HG02678 (cell line): ENCODE measurements around the gene TTLL10.

Experiments used
- ATAC-seq: cut with Tn5 transposase; IDR thresholded peaks from one replicate; pipeline ENCODE4 v1.9.1; 2021; ENCODE audit warnings: mild to moderate bottlenecking, moderate library complexity; ENCODE audit not compliant: unreplicated experiment

The TTLL10 gene

DNA sequence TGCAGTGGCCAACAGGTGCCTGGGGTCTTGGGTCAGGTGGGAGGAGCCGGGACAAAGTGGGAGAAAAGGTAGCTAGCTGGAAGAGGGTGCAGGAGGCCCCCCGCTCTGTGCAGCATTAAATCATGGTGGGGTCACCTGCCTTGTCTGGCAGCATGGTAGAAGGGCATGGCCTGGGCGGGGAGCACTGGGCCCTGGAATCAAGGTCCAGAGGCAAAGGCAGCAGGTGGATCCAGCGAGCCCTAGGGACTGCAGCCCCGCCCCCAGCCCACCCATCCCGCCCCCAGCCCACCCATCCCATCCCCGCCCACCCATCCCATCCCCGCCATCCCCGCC, 16.7 kb upstream of the TTLL10 start:
- no peak for ATAC-seq

DNA sequence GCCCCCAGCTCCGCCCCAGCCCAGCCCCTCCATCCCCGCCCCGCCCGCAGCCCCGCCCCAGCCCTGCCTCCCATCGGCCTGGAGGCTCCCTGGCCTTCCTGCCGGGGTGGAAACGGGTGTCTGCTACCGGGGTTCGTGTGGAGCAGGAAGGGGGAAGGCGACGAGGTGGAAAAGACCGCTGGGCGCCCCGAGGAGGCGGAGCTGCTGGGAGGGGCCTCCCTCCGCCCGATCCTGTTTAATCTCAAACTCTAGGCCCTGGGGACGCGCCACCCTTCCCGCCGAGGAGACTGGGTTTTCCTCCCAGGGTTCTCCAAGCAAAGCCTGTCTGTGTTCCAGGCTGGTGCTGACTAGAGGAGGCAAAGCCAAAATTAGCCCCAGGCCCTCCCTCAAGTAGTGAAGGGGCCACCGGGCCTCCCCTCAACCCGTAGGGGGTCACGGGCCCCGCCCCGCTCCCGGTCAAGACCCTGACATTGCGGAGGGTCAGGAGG, 16.2 kb upstream of the TTLL10 start:
- peak; percentile 55 for ATAC-seq

DNA sequence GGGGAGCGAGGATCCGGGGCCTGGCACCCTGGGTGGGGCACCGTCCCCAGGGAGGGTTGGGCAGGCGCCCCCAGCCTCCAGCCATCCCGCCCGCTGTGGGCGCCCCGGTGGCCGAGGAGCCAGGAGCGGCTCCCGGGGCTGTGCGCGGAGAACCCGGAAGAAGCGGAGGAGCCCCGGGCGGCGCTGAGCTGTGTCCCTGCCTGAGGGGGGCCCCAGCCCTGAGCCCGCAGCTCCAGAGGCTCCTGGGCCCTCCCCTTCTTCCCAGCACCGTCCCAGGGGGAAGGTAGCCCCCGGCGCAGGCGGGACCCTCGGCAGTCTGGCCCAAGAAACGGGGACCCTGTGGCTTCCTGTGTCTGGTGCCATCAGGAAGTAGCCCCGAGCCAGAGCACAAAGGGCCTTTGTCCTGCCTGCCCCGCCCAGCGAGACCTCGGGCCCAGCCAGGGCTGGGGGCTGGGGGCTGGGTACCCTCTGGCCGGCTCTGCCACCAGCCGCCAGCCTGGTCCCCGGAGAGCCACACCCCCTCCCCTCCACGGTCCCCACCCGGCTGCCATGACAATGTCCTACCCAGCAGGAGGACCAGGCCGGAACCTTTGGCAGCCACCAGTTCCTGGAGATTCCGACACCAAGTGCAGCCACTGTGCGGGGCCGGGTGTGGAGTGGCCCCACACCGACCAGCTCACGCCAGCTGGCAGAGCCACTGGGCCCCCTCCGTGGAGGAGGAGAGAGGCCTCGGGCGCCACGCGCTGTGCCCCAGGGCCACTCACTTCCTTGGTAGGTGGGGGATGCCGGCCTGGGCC, 15.6 kb upstream of the TTLL10 start:
- peak; percentile 46 for ATAC-seq

DNA sequence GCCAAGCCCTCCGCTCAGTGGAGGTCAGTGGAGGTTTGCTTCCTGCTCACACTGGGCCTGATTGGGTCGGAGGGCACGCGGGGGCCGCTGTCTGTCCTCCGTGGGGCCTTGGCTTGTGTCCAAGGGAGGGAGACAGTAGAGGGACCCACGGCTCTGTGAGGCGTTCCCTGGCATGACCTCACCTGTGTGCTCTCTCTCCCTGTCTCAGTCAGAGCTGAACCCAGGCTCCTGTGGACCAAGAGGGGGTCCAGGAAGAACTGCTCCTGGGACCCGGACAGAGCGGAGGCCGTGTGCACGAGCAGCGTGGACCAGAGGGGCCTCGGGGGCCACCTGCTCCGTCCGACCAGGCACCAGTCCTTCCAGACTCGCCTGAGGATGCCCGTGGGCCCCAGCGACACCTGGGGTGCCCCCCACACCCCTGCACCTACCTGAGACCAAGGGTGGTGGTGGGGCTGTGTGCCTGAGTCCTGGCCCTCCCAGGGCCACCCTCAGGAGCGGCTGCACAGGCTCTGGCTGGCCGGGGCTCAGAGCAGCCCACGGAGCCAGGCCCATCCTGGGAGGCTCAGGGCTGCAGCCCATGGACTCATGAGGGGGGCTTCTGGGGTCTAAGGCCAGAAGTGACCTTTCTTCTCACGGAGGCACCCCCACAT, 13.3 kb upstream of the TTLL10 start:
- ATAC-seq = no peak

DNA sequence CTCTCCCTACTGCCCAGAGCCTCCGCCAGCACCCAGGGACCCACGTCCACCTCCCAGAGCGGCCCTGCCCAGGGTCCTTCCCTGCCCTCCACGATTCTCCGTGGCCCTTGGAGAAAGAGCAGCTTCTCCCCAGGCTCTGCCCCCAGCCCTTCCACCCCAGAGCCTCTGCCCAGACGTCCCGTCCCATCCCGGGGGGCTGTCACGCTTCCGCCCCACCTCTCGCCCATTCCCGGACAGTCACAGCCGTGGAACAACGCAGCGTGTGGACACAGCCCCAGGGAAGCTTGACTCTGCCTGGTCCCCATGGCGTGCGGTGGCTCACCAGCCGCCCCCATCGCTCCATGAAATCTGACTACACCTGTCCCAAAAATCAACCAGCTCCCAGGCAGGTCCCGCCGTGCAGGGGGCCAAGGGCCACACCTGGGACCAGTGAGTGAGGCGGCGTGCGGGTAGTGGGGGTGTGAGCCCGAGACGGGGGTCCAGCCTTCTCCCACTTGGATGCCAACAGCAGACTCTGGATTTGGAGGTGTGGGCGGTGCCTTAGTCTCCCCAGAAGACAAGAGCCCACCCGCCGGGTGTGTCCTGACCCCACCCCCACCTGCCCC, 12.5 kb upstream of the TTLL10 start:
- no peak for ATAC-seq

DNA sequence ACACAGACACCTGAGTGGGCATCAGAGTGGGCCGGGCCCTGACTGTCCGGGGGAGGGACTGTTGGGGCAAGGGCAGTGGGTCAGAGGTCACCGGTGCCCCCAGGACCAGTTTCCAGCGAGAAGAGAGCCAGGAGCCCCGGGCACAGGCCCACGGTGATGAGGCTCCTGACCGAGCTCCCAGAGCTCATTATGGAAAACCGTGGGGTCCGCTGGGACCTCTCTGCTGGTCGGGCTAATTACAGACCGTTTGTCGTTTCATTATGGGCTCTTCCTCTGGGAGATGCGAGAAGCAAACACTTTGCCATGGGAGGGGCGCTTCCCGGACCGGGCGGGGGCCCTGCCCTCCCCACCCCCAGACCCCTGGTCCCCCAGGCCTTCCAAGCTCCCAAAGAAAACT, 12.0 kb upstream of the TTLL10 start:
- ATAC-seq = no peak

DNA sequence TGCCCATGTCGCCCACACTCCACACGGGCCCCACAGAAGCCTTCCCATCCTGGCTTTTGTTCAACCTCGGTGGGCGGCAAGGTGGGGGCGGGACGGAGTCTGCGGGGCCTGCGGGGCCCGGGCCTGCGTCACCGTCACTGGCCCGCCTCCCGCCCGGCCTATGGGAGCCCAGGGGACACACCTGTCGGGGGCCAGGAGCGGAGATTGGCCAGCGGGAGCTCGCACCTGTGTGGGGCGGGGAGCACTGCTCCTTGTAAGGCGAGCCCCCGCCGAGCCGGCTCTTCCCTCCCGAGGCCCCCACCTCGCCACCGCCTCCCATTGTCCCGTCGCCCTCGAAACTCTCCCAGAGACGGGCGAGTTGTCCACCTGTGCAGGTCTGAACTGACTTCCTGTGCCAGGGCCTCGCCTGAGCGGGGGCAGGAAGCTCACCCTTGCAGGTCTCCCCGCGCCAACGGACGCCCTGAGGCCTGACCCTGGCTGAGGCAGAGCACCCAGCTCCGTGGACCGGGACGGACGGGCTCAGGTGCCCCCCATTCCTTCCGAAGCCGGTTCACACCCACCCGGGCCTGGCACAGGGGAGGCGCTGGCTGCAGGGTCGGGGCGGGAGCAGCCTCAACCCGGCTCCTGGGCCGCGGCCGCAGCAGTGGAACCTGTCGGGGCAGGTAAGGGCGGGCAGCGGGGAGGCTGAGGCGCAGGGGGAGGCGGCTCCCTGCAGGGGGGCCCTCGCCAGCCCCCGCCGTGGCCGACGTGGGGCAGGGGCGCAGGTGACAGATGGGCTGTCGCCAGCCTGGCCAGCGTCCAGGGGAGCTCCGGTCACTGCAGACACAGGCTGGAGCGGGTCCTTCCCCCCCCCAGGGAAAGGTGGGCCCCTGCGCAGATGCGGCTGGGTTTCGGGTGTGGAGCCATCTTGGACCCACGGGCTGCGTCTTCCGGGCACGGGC, 10.8 kb upstream of the TTLL10 start:
- no peak for ATAC-seq

DNA sequence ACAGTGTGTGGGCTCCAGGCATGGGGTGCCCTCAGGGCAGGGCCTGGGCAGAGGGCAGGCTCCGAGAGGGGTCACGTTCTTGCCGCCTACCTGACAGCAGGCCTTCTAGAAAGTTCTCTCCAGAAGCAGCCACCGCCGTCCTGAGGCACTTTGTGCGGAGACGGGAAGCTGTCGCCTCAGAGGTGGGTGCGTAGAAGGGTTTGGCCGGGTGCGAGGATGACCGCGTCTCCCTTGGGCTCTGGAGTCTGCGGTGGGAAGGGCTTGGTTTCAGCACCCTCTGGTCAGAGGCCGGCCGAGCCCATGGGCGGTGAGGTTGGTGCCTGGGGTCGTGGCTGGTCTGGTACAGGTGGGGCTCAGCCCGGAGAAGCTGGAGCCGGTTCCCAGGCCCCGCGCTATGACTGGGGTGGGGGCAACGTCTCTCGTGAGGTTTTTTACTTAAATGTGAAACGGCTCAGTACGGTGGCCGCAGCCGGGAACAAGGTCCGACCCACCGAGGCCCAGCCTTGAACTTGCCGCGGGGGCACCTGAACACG, 10.1 kb upstream of the TTLL10 start:
- no peak for ATAC-seq

DNA sequence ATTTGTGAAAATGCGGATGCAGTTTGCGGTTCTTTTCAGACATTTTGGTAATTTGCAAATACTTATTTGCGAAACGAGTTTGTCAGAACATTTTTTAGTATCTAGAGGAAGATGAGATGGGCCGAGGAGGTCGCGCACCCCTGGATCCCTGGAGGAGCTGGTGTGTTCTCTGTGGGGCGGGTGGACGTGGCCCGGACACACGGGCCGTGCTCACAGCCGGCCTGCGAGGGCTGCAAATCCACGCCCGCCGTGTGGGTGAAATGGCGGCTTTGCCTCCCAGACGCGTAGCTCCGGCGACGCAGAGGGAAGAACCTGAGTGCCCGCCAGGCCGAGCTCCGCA, 9.3 kb upstream of the TTLL10 start:
- no peak for ATAC-seq

DNA sequence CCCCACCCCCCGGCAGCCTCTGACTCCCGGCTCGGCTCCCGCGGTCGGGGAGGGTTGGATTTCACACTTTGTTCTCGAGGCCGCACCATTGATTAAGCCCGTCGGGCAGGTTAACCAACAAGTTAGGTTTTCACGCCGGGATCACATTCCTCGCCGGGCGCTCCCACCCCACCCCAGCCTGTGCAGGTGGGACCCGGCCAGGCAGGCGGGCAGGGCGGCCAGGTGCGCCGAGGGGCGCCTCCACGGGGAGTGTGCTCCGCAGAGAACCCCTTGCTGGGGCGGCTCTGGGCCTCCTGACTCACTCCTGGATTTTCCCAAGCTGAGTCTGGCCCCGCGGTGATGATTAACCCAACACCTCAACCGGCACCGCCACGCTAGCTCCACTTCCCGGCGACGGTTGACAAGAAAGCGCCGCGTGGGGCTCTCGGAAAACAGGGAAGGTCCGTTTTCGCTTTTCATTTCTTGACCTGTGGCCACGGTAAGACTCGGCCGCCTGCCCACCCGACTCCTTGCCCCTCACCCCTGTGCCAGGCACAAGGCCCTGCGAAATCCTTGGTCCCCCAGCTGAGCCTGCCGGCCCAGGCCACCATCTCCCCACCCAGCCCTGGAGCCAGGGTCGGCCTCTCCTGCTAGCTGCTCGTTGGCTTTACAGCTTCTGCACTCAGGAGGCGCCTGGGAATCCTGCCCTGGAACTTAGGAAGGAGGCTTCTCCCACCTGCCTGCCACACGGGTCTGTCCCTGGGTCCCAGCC, 8.8 kb upstream of the TTLL10 start:
- ATAC-seq = no peak

DNA sequence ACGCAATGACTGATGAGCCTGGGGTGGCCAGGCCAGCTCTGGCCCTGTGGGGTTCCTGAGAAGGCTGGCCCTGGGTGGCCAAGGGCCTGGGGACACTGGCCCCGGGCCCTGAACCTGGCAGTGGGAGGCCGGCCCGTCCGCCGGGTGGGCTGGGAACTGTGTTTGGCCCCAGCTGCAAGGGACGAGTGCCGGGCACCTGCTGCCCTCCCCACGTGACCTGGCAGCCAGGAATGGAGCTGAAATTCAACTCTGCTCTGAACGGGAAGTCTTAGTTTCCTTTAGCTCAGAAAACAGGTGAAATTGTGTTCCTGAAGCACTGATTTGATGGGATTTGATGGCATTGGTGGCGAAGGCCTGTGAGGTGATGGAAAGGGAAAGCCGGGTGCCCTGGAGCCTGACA, 8.2 kb upstream of the TTLL10 start:
- ATAC-seq = no peak

DNA sequence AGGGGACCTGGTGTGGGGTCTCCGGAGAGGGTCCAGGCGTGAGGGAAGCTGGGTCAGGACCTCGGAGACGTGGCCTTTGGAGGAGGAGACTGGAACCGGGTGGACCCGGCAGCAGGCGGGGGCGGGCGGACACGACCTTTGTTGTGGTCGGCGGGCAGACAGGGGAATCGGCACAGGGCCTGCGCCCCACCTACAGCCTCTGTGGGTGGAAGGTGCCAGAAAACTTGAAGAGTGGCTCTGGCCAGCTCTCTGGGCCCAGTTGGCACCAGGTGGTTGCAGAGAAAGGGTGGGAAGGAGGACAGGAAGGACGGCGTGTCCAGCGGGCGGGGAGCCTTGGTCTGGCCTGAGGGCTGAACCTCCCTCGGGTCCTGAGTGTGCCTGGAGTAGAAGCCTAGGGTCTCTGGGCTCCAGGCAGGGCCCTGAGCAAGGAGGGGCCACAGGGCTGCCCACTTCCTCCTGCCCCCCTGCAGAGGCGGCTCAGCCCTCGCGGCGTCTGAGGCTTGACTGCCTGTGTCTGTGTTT, 7.7 kb upstream of the TTLL10 start:
- ATAC-seq = no peak

DNA sequence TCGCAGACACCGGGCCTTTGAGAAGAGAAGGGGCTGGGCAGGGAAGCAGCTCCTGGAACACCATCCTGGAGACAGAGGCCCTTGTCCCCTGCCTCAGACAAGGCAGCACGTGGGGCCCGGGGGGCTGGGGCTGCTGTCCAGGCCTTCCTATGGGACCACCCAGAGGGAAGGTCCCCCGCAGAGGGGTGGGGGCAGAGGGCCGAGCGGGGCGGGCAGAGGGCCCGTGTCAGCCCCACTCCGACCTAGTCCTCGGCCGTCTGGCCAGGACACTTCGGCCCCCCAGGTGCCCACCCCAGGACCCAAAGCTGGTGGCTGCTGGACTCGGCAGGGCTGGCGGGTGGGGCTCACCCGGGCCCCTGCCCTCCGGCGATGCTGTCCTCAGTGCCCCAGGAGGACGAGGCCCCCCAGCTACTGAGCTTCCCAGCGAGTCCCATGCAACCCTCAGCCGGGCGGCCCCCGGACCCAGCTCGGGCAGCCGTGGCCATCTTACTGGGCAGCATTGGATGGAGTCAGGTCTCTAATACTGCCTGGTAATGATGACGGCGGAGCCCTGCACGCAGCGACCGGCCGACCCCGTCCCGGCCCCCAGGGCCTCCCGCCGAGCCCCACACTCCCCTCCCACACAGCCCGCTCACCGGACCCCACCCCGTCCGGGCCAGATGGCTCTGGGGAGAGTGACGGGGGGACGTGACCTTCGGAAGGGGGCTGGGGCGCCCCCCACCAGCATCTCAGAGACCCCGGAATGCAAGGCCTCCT, 6.9 kb upstream of the TTLL10 start:
- no peak for ATAC-seq

DNA sequence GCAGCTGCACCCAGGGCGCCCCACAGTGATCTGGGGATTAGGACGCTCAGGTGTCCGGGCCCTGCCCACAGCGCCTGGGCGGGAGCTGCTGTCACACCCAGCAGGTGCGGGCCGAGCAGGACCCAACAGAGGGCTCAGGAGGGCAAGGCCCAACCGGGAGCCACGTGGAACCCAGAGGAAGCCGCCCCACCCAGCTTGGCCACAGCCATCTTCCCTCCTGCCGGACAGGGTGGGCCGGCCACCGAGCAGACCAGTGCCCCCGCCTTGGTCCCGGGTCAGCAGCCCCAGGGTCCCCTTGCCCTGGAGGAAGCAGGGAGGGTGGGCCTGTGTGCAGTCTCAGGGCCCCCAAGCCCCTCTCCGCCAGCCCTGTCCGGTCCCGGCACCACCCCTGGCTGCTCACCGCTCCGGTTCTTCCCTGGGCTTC, 6.3 kb upstream of the TTLL10 start:
- ATAC-seq = no peak

DNA sequence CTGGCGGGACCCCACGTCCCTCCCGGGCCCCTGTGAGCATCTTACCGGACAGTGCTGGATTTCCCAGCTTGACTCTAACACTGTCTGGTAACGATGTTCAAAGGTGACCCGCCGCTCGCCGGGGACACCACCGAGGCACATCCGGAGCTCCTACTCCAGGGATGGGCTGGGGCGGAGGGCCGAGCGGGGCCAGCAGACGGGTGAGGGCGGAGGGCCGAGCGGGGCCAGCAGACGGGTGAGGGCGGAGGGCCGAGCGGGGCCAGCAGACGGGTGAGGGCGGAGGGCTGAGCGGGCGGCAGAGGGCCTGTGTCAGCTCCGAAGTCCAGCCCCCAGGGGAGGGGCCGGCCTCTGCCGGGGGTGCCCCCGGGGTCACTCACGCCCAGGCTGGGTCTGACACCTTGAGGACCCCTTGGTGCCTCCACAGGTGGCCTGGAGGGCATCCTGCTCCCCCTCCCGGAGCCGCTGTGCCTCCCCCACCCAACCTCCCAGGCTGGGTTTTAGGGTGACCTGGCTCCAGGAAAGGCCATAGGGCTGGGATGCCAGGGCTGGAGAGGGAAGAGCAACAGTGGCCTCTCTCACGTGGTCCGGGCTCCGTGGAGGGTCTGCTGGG, 5.7 kb upstream of the TTLL10 start:
- no peak for ATAC-seq

DNA sequence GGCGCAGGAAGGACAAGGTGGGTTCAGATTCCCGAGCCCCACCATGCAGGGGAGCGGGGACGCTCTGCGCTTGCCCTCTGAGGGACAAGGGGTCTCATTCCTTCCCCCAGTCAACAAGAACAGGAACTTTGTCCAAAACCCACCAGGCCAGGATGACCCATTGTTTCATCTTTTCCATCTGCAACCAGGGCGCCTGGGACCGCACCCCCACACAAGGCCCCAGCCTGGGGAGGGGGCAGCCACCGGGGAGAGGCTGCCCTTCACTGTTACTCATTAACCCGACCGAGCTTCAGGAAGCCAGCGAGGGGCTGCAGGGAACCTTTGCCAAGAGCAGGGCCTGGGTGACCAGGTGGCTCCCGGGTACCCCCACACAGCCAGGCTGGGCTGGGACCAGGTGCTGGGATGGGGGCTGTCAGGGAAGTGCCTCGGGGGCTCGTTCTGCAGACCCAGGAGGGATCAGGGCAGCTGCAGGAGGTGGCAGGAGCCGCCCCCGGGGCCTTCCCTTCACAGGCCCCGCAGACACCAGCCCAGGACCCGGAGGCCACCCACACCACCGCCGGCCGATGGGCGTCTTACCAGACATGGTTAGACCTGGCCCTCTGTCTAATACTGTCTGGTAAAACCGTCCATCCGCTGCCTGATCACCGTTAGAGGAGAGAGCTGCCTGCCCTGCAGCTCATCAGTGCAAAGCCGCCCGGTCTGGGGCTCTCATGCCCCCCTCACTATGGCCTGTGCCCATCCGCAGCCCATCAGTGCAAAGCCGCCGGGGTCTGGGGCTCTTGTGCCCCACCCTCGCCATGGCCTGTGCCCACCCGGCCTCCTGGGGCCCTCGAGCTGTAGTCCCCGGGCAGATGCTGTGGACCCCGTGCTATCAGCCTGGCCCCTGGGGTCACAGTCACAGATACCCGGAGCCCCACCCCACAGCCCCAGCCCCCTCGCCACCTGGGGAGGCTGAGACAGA, 4.9 kb upstream of the TTLL10 start:
- no peak for ATAC-seq

DNA sequence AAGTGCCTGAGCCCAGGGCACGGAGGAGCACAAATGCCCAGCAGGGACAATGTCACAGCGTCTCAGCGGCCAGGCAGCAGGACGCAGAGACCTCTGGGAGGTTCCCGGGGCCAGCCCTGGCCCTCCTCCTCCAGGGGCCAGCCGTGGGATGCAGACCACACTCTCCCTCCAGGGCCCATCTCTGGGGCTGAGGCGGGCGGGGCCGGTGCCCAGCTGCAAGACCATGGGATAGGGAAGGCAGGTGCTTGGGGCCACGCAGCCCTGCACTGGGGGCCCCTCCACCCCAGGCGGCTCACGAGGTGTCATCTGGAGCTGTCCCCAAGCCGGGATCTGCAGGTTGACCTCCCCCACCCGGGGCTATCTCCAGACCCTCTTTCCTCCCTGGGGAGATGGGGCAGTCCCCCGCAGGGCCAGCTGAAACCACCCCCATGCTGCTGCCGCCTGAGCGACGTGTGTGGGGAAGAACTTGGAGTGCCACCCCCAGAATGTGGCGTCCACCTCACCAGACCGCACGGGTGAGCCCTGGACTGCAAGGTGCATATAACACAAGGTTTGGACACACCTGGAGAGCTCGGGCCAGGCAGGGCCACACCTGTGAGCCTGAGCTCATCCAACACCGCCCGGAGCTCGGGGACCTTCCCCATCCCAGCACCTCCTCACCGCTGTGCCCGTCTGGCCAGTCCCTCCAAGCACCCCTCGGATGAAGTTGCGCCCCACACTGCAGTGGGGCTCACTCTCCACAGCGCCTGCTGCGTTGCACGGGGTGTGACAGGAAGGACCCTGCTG, 4.1 kb upstream of the TTLL10 start:
- ATAC-seq = no peak
